Activated gamma-delta T cell (primary cell): ENCODE data around the gene COASY.

Experiments
- DNase-seq: peaks from one replicate; lab custom pipeline; 2025; lab: John Stamatoyannopoulos, UW

Gene COASY

DNA sequence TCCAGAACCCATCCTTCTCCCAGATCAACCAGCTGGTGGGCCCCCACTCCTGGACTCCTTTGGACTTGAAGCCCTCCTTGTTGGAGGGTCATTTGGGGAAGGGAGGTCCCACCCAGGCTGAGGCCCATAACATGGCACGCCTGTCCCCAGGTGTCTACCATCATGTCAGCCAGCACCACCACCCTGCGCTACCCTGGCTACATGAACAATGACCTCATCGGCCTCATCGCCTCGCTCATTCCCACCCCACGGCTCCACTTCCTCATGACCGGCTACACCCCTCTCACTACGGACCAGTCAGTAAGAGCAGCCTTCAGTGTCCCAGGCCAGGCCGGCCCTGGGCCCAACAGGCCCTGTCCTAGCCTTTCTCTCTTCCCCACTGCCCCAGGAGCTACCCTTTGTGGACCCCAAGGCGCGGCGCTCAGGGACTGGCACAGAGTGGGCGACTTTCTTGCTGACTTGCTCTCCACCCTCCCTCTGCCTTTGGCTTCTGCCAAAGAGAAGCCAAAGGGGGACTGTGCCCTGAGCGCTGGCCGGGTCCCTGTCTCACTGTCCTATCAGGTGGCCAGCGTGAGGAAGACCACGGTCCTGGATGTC lies 51.8 kb downstream of the COASY start:
- DNase-seq: no peak
